Activated naive CD8-positive, alpha-beta T cell treated with anti-CD3 and anti-CD28 coated beads, Interleukin-2, amount 10 ng/mL, durations not matched to agents 7 days and 5 days (primary cell): ENCODE data around the gene TFR2. TPM values are rescaled to one million over a fixed set of nuclear protein-coding genes. Genes with fewer than 3 reads are reported as not detected.

Experiments
- ATAC-seq: fragments of 150-1000 bp; cut with Tn5 transposase; one replicate; pipeline ENCODE4 v1.10.0; 2021; ENCODE audit warnings: low read depth, moderate library complexity
- POLR2A ChIA-PET: fragments of 350-600 bp; sonication (Branson Sonifier 250); formaldehyde crosslinking; loops from one replicate; lab custom pipeline; 2021; ENCODE audit warnings: antibody characterized with exemption; lab: Charles Lee
- DNase-seq: peaks from one replicate; pipeline ENCODE4 v3.0.0; 2021
- H3K27ac Mint-ChIP-seq: one replicate; pipeline ENCODE4 v1.8.0; 2022; ENCODE audit warnings: mild to moderate bottlenecking, mixed read lengths
- H3K27me3 Mint-ChIP-seq: one replicate; pipeline ENCODE4 v1.8.0; 2022; ENCODE audit warnings: mild to moderate bottlenecking, moderate library complexity, mixed read lengths
- H3K36me3 Mint-ChIP-seq: one replicate; pipeline ENCODE4 v1.8.0; 2021; ENCODE audit warnings: mild to moderate bottlenecking, mixed read lengths
- H3K4me1 Mint-ChIP-seq: one replicate; pipeline ENCODE4 v1.8.0; 2021; ENCODE audit warnings: mixed read lengths
- H3K4me3 Mint-ChIP-seq: one replicate; pipeline ENCODE4 v1.8.0; 2022; ENCODE audit warnings: mild to moderate bottlenecking, moderate library complexity, mixed read lengths
- H3K9me3 Mint-ChIP-seq: one replicate; pipeline ENCODE4 v1.8.0; 2021; ENCODE audit warnings: mixed read lengths
- total RNA-seq, 2 experiments: library from RNA; stranded (reverse); gene quantifications; one replicate each; pipeline ENCODE4 v1.2.3, GENCODE V29; 2021

TFR2 gene
- total RNA-seq, 2 experiments from 2014 or later = 9.1 to 11.0 TPM

DNA sequence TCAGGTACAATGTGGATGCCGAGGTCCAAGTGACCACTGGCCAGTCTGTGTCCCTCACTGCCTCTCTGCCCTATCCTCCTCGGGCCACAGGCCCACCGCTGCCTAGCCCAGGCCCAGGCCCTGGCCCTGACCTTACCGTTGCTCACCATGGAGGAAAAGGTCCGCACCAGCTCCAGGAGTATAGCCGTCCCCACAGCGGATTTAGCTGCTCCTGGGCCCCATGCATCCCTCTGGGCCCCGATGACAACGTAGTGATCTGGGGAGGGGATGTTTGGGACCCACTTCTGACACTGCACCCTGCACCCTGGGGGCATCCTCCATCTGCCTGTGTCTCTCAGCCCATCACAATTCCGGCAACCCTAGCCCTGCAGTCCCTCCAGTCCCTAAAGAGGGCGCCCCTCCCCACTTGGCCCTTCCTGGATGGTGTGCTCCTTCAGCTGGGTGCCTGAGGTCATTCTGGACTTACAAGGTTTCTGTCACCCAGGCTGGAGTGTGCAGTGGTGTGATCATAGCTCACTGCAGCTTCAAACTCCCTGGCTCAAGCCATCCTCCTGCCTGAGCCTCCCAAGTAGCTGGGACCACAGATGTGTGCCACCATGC is 12.1 kb downstream of the TFR2 start:
- POLR2A ChIA-PET = interaction anchor here (1.2 to 1.4 kb wide), 2 partner anchors 9 to 17 kb away, joined by 3 to 4 read pairs; partner anchors contain the start of gene MOSPD3
- ATAC-seq (no peak), DNase-seq (no peak)
- peaks cover 4% of the 10 kb centered on the region for H3K36me3 Mint-ChIP-seq
- no peaks in the 10 kb centered on the region for H3K9me3 Mint-ChIP-seq
- no peak overlapping the region for H3K4me3 Mint-ChIP-seq
- no peak overlapping the region for H3K27ac Mint-ChIP-seq
- H3K27me3 Mint-ChIP-seq = peaks cover 7% of the 10 kb centered on the region
- peaks cover 40% of the 10 kb centered on the region for H3K4me1 Mint-ChIP-seq

DNA sequence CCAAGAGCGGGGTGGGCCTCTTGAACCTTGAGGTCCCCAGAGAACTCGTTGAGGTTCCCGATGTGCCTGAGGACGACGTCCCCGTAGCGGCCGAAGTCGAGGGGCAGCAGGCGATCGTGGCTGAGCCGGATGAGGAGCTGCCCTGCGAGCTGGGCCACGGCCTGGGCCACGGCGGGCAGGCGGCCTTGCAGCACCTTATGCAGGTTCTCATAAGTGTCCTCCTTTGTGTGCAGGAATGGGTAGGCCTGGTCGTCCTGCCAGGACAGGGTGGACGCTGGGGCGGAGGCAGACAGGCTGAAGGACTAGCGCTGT is 14.2 kb downstream of the TFR2 start:
- POLR2A ChIA-PET = interaction anchor here (1.0 to 3.1 kb wide), 8 partner anchors 13 to 248 kb away, joined by 3 to 29 read pairs (median 6); partner anchors contain the start of genes AGFG2, FBXO24, LRCH4 and MOSPD3
- Mint-ChIP-seq H3K36me3 (peaks cover 6% of the 10 kb centered on the region), H3K4me1 (peaks cover 36% of the 10 kb centered on the region), H3K27me3 (peaks cover 2% of the 10 kb centered on the region), H3K4me3 (peak overlapping the region; percentile 83), H3K27ac (peak overlapping the region; percentile 88), H3K9me3 (no peaks in the 10 kb centered on the region)
- ATAC-seq (no peak), DNase-seq (no peak)

DNA sequence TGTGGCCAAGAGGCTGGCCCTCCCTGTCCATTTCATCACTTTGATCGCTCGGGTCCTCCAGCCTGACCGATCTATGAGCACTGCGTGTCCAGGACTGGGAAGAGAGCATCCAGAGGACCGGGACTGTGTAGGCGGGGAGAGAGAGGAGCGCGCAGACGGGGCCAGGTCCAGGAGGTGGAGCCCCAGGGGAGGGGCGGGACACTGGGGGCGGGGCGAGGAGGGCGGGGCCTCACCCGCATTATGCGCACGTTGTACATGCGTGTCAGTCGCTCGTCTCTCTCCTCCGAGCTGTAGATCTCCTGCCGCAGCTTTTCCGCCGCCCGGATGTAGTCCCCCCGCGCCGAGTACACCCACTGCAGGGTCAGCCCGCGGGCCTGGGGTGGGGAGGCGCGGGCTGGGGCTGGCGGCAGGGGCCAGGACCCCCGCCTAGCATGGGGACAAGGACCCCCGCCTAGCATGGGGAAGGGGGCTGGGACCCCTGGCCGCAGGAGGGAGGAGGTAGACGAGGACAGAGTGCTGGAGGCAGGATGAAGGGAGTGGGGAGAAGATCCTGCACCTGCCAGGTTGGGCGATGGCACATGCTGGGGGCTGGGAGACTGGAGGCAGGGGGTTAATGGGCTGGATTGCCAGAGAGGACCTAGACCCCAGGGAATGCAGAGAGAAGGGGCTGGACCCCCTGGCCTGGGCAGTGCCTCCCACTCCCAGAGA is 14.7 kb downstream of the TFR2 start:
- POLR2A ChIA-PET = interaction anchor here (0.5 to 3.1 kb wide), 15 partner anchors 10 to 909 kb away, joined by 3 to 29 read pairs (median 5); partner anchors contain the start of genes AGFG2, FBXO24, LRCH4 and MOSPD3
- H3K9me3 Mint-ChIP-seq = no peaks in the 10 kb centered on the region
- peak overlapping the region; percentile 83 for H3K4me3 Mint-ChIP-seq
- peak; percentile 98 for ATAC-seq
- H3K27me3 Mint-ChIP-seq = no peaks in the 10 kb centered on the region
- H3K36me3 Mint-ChIP-seq = peaks cover 6% of the 10 kb centered on the region
- DNase-seq = peak; percentile 84
- peak overlapping the region; percentile 88 for H3K27ac Mint-ChIP-seq
- H3K4me1 Mint-ChIP-seq = peaks cover 37% of the 10 kb centered on the region

DNA sequence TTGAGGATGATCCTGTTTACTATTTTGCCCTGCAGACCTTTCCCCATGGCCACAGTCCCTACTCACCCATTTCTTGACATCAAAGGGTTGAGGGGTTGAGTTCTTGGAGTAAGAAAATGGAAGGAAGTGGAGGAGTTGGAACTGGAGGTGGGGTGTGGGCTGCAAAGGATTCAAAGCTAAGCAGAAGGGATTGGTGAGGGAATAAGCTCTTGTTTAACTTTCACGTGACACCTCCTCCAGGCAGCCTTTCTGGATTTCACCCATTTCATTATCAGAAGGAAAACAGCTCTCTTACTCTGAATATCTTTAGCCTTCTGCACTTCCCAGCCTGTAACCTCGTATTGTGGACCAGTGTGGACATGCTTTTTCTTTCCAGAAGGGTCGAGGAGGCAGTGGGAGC is 15.3 kb downstream of the TFR2 start:
- H3K27me3 Mint-ChIP-seq = no peaks in the 10 kb centered on the region

DNA sequence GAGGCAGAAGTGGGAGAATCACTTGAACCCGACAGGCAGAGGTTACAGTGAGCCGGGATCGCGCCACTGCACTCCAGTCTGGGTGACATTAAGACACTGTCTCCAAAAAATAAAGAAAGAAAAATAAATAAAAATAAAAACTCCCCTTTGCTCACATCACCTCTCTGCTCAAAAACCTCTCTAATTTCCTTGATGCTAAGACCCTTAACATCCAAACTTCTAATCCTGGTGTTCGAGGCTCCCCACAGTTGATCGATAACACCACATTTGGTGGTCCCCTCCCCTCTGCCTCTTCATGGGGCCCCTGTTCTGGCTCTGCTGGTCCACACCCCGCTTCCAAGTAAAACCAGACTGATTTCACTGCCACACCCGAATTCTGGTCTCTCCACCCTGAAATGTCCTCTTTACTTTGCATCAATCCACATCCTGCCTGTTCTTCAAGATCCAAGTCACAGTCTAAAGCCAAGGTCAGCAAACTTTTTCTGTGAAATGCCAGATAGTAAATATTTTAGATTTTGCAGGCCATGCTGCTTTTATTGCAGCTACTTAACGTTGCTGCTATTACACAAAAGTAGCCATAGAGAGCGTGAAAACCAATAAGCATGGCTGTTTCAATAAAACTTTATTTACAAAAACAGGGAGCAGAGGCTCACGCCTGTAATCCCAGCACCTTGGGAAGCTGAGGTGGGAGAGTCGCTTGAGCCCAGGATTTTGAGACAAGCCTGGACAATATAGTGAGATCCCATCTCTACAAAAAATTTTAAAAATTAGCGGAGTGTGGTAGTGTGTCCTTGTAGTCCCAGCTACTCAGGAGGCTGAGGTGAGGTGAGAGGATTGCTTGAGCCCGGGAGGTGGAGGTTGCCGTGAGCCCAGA is 17.2 kb downstream of the TFR2 start:
- H3K27ac Mint-ChIP-seq = peak overlapping the region; percentile 75
- POLR2A ChIA-PET = interaction anchor here (1.3 kb wide), 1 partner anchor 12 kb away, joined by 6 read pairs; the partner anchor contains the start of gene MOSPD3
- H3K36me3 Mint-ChIP-seq = peaks cover 4% of the 10 kb centered on the region
- H3K9me3 Mint-ChIP-seq = no peaks in the 10 kb centered on the region
- DNase-seq (no peak), ATAC-seq (no peak)
- H3K4me1 Mint-ChIP-seq = peaks cover 29% of the 10 kb centered on the region
- no peaks in the 10 kb centered on the region for H3K27me3 Mint-ChIP-seq
- H3K4me3 Mint-ChIP-seq = peak overlapping the region; percentile 29

More for the DNA sequence above, 15.3 kb downstream of the TFR2 start:
- POLR2A ChIA-PET = interaction anchor here (0.5 to 3.1 kb wide), 15 partner anchors 10 to 908 kb away, joined by 3 to 29 read pairs (median 5); partner anchors contain the start of genes AGFG2, FBXO24, LRCH4 and MOSPD3
- peaks cover 6% of the 10 kb centered on the region for H3K36me3 Mint-ChIP-seq
- ATAC-seq = no peak
- H3K9me3 Mint-ChIP-seq = no peaks in the 10 kb centered on the region
- peaks cover 38% of the 10 kb centered on the region for H3K4me1 Mint-ChIP-seq
- peak overlapping the region; percentile 21 for H3K27ac Mint-ChIP-seq
- no peak for DNase-seq
- H3K4me3 Mint-ChIP-seq = peak overlapping the region; percentile 83

DNA sequence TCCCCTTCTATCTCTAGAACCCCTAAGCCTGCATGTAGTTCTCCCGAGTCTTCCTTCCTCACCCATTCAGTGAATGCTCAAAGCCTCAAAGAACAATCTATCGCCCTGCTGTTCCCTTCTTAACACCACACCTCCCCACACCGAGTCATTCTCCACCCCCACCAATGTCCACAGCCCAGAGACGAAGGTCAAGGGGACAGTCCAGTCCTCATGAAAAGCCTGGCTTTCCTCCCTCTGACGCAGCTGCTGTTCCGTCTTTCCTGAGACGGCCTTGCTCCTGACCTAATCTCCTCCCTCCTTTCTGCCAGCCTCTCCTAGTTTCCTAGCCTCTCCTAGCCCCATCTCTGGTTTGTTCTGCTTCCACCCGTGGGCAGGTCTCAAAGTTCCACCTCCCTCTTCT is 19.8 kb downstream of the TFR2 start:
- peak overlapping the region; percentile 32 for H3K27ac Mint-ChIP-seq
- DNase-seq (no peak), ATAC-seq (no peak)
- H3K4me3 Mint-ChIP-seq = no peak overlapping the region
- POLR2A ChIA-PET = no interaction called here
- no peaks in the 10 kb centered on the region for H3K9me3 Mint-ChIP-seq
- no peaks in the 10 kb centered on the region for H3K27me3 Mint-ChIP-seq
- peaks cover 20% of the 10 kb centered on the region for H3K4me1 Mint-ChIP-seq
- peaks cover 4% of the 10 kb centered on the region for H3K36me3 Mint-ChIP-seq

DNA sequence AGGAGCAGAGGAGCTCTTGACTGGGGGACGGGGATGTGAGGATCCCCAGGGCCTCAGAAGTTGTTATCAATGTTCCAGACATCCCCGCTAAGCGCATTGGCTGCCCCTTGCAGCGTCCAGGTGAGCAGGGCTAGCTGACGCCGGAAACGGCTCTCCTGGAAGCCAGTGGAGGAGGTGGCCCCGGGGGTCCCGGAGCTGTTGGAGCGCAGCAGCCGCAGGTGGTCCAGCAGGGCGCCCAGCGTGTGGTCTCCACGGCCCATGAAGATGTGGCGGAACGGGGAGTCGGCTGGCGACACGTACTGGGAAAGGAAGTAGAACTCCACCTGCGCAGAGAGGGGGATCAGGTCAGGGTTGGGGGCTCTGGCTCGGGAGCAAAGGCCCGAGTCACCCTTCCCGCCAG is 20.5 kb downstream of the TFR2 start:
- H3K4me3 Mint-ChIP-seq = no peak overlapping the region
- peaks cover 4% of the 10 kb centered on the region for H3K36me3 Mint-ChIP-seq
- H3K4me1 Mint-ChIP-seq = peaks cover 18% of the 10 kb centered on the region
- no peaks in the 10 kb centered on the region for H3K9me3 Mint-ChIP-seq
- no peaks in the 10 kb centered on the region for H3K27me3 Mint-ChIP-seq
- POLR2A ChIA-PET = interaction anchor here (1.1 to 1.3 kb wide), 2 partner anchors 9 kb away, joined by 4 read pairs; partner anchors contain the start of gene MOSPD3
- ATAC-seq (no peak), DNase-seq (no peak)
- H3K27ac Mint-ChIP-seq = no peak overlapping the region

DNA sequence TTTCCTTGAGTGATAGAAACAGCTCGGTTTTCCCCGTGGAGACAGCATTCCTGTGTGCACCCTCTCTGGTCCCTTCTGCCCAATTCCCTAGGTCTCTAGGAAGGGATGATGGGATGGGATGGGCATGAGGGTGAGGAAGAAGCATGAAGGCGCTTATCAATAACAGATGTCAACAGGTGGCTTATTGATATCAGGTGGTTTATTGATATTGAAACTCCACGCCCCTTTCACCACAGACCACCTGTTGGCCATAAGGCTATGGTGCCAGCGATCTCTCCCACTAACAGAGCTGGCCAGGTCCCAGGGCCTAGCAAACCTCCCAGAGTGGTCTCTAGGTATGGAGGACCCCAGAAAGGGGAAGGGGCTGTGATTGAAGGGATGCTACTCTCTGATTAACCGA is 21.1 kb downstream of the TFR2 start:
- Mint-ChIP-seq H3K27ac (no peak overlapping the region), H3K27me3 (no peaks in the 10 kb centered on the region), H3K36me3 (peaks cover 2% of the 10 kb centered on the region), H3K4me3 (no peak overlapping the region), H3K4me1 (peaks cover 14% of the 10 kb centered on the region), H3K9me3 (no peaks in the 10 kb centered on the region)
- DNase-seq (no peak), ATAC-seq (no peak)
- POLR2A ChIA-PET = interaction anchor here (1.1 to 1.3 kb wide), 2 partner anchors 8 to 10 kb away, joined by 4 read pairs; partner anchors contain the start of gene MOSPD3

DNA sequence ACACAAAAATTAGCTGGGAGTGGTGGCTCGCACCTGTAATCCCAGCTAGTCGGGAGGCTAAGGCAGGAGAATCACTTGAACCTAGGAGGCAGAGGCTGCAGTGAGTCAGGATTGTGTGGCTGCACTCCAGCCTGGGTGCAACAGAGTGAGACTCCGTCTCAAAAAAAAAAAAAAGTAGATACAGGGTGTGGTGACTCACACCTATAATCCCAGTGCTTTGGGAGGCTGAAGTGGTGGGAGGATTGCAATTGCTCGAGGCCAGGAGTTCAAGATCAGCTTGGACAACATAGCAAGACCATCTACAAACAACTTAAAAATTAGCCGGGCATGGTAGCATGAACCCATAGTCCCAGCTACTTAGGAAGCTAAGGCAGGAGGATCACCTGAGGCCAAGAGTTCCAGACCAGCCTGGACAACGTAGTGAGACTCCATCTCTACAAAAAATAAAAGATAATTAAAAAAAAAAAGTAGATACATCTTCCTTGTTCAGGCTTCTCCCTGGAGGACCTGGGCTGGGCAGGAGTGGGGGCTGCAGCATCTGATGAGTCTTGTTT is 27.0 kb downstream of the TFR2 start:
- Mint-ChIP-seq H3K27ac (peak overlapping the region; percentile 15), H3K9me3 (no peaks in the 10 kb centered on the region)

DNA sequence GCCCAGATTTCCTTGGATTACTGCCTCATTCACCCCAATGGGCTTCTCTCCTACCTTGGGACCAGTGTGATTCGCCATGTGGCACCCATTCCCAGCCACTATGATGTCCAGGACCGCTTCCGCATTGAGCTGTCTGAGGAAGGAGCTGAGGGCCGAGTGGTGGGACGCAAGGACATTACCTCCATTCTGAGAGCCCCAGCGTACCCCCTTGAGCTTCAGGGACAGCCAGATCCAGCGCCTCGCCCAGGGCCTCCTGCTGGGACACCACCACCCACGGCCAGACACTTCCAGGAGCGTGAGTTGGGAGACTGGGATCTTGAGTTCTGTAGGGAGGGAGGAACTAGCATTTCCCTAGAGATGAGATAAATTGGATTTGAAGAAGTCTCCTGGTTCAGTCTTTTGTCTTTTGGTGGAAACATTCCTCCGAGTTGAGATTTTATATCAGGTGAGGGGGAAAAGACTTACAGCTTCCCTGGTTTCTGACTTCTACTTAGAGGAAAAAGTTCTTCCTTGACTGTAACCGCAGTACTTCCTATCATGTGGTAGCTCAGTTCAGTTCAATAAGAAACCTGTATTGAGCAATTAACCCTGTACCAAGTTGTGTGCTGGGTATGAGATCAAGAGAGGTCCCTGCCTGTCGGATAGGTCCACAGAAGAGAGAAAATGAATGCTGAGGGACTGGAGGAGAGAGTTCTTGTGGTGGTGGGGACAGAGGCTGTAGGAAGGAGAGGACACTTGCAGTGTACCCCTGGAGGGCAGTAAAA is 27.8 kb downstream of the TFR2 start:
- Mint-ChIP-seq H3K9me3 (no peaks in the 10 kb centered on the region), H3K36me3 (peaks cover 4% of the 10 kb centered on the region), H3K4me3 (peak overlapping the region; percentile 98), H3K27me3 (peaks cover 3% of the 10 kb centered on the region), H3K27ac (peak overlapping the region; percentile 15), H3K4me1 (peaks cover 15% of the 10 kb centered on the region)
- DNase-seq (no peak), ATAC-seq (no peak)
- POLR2A ChIA-PET = interaction anchor here (0.7 to 5.9 kb wide), 12 partner anchors 13 to 239 kb away, joined by 3 to 73 read pairs (median 6); partner anchors contain the start of genes FBXO24, GNB2, LRCH4 and POP7

More for the DNA sequence above, 27.0 kb downstream of the TFR2 start:
- Mint-ChIP-seq H3K27me3 (peaks cover 2% of the 10 kb centered on the region), H3K36me3 (peaks cover 4% of the 10 kb centered on the region), H3K4me1 (peaks cover 15% of the 10 kb centered on the region), H3K4me3 (peak overlapping the region; percentile 98)
- no peak for DNase-seq
- ATAC-seq = no peak
- POLR2A ChIA-PET = interaction anchor here (0.7 to 5.9 kb wide), 7 partner anchors 9 to 238 kb away, joined by 3 to 73 read pairs (median 5); partner anchors contain the start of genes FBXO24, LRCH4, POP7 and SLC12A9

DNA sequence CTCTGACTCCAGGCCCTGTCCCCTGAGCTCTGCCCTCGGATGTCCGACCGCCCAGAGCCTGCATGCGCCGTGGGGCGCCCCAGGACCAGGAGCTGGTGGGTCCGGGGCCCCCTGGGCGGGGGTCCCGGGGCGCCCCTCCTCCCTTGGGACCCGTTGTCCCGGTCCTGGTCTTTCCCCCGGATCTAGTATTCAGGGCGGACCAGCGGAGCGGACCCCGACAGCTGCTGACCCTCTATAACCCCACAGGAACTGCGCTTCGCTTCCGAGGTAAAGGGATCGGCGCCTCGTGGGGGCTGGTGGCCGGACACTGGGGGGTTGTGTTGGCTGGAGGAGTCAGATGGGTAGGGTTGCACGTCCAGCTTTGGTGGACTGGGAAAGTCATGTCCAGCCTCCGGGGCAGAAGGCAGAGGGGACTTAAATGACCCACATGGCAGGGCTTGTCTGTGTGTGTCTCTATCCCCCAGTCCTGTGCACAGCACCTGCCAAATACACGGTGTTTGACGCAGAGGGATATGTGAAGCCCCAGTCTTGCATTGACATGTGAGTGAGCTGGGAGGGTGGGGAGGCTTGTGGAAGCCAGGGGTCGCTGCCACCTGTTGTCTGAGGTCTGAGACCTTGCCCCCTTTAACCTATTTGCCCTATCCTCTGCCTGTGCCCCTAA is 28.5 kb downstream of the TFR2 start:
- H3K27ac Mint-ChIP-seq = peak overlapping the region; percentile 75
- ATAC-seq (peak; percentile 9), DNase-seq (no peak)
- POLR2A ChIA-PET = interaction anchor here (0.8 to 5.9 kb wide), 20 partner anchors 8 to 278 kb away, joined by 3 to 73 read pairs (median 4); partner anchors contain the start of genes FBXO24, GIGYF1, GNB2 and LRCH4
- no peaks in the 10 kb centered on the region for H3K9me3 Mint-ChIP-seq
- H3K27me3 Mint-ChIP-seq = peaks cover 3% of the 10 kb centered on the region
- peaks cover 4% of the 10 kb centered on the region for H3K36me3 Mint-ChIP-seq
- peaks cover 15% of the 10 kb centered on the region for H3K4me1 Mint-ChIP-seq
- H3K4me3 Mint-ChIP-seq = peak overlapping the region; percentile 98
